Endothelial cell of umbilical vein (primary cell): Measurements from ENCODE around the gene PLOD2.

Experiments
- CTCF ChIP-seq, 2 donors: IDR thresholded peaks; 1 replicate in 1 of 2; 2 replicates in 1 of 2; pipeline ENCODE4 v1.5.1; 2011; ENCODE audit warnings: low read length in 2 of 2, mild to moderate bottlenecking in 2 of 2, moderate library complexity in 2 of 2, control low read depth in 1 of 2, inconsistent platforms in 1 of 2, low read depth in 1 of 2; ENCODE audit not compliant: insufficient read depth in 1 of 2; ENCODE audit errors: extremely low read depth in 1 of 2
- JUN ChIP-seq: IDR thresholded peaks from 2 replicates; pipeline ENCODE4 v1.6.1; 2011; ENCODE audit warnings: borderline replicate concordance, low read depth; ENCODE audit not compliant: insufficient read length, insufficient read depth
- POLR2AphosphoS5 ChIP-seq: IDR thresholded peaks from 2 replicates; pipeline ENCODE4 v1.6.1; 2012; ENCODE audit warnings: low read depth, mild to moderate bottlenecking, control low read depth, low read length, moderate library complexity; ENCODE audit not compliant: insufficient read depth

- TF ChIP-seq POLR2AphosphoS5 = no peak
- TF ChIP-seq CTCF (IDR thresholded peaks at IDR 0.05; ENCODE audit: extremely low read depth in 1 of 2, insufficient read depth in 1 of 2, low read depth in 1 of 2, low read length in 2 of 2) = no peak
- no peak for TF ChIP-seq JUN
These were observed 124.7 kb downstream of the PLOD2 start for GRCh38 chr3:146036281-146036680.
